ENCODE measurements around the gene RPS16.

RPS16 gene

DNA sequence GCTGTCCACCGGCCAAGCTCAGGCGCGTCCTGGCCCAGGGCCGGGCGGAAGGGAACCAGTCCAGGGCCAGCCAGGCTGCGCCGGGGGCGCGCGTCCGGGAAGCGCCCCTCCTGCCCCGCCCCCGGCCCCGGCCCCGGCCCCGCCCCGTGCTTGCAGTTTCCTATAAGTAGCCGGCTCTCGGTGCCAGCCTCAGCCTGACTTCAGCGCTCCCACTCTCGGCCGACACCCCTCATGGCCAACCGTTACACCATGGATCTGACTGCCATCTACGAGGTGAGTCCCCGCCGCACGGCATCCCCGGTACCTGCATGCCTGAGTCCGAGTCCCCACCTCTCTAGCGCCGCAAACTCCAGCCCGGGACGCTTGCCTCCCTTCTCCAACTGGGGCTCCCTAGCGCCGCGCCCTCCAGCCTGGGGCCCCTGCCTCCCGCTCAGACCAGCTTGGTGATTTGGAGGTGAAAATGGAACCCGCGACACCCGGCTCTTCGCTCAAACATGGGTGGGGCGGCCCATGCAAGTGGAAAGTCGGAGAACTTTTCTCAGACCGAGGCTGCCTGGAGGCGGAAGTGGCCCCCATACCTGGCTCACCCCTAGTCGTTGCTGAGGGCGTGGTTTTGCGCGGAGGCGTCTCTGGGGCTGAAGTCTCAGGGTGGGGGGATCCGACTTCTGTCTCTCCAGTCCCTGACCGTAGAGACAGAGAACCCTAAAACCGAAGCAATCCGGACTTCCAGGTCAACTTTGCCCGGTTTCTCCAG lies 28.9 kb downstream of the RPS16 start, which contains the start of gene ZFP36 (continued):
- TF ChIP-seq, protein P1, sequence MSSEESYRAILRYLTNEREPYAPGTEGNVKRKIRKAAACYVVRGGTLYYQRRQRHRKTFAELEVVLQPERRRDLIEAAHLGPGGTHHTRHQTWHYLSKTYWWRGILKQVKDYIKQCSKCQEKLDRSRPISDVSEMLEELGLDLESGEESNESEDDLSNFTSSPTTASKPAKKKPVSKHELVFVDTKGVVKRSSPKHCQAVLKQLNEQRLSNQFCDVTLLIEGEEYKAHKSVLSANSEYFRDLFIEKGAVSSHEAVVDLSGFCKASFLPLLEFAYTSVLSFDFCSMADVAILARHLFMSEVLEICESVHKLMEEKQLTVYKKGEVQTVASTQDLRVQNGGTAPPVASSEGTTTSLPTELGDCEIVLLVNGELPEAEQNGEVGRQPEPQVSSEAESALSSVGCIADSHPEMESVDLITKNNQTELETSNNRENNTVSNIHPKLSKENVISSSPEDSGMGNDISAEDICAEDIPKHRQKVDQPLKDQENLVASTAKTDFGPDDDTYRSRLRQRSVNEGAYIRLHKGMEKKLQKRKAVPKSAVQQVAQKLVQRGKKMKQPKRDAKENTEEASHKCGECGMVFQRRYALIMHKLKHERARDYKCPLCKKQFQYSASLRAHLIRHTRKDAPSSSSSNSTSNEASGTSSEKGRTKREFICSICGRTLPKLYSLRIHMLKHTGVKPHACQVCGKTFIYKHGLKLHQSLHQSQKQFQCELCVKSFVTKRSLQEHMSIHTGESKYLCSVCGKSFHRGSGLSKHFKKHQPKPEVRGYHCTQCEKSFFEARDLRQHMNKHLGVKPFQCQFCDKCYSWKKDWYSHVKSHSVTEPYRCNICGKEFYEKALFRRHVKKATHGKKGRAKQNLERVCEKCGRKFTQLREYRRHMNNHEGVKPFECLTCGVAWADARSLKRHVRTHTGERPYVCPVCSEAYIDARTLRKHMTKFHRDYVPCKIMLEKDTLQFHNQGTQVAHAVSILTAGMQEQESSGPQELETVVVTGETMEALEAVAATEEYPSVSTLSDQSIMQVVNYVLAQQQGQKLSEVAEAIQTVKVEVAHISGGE (tag by site-specific recombination; conservative IDR thresholded peaks at IDR 0.05; ENCODE audit: low read depth), result peak; percentile 52; the same call in 1 of the 2 replicates
- TF ChIP-seq ZNF629 (tag by site-specific recombination; IDR thresholded peaks at IDR 0.05), result peak; percentile 70
- no peak for TF ChIP-seq ZNF169 (tag by site-specific recombination; IDR thresholded peaks at IDR 0.05)
- TF ChIP-seq GLIS1 (tag by site-specific recombination; IDR thresholded peaks at IDR 0.05), result peak; percentile 46; the same call in 1 of the 2 replicates
- TF ChIP-seq ZNF335 (tag by site-specific recombination; conservative IDR thresholded peaks at IDR 0.05), result peak; percentile 54; the same call in 1 of the 2 replicates
- TF ChIP-seq ZNF184 (tag by site-specific recombination; IDR thresholded peaks at IDR 0.05), result no peak
- no peak for TF ChIP-seq ZNF791 (tag by site-specific recombination; IDR thresholded peaks at IDR 0.05)
- TF ChIP-seq SETDB1 (IDR thresholded peaks at IDR 0.05; ENCODE audit: insufficient read length, low read length), result no peak
- peak; percentile 85 for TF ChIP-seq ZNF501 (tag by site-specific recombination; IDR thresholded peaks at IDR 0.05)
- peak; percentile 65 for TF ChIP-seq ZFHX2 (tag by site-specific recombination; conservative IDR thresholded peaks at IDR 0.05)
- TF ChIP-seq ZNF404 (tag by site-specific recombination; IDR thresholded peaks at IDR 0.05), result no peak
- no peak for TF ChIP-seq ZNF555 (tag by site-specific recombination; conservative IDR thresholded peaks at IDR 0.05)
- no peak for TF ChIP-seq ZNF529 (tag by site-specific recombination; IDR thresholded peaks at IDR 0.05; ENCODE audit: insufficient replicate concordance)
- TF ChIP-seq ZNF202 (tag by site-specific recombination; IDR thresholded peaks at IDR 0.05; ENCODE audit: borderline replicate concordance), result no peak
- TF ChIP-seq ZNF280C (tag by site-specific recombination; IDR thresholded peaks at IDR 0.05), result no peak
- peak; percentile 41; the same call in 1 of the 2 replicates for TF ChIP-seq AEBP2 (tag by site-specific recombination; IDR thresholded peaks at IDR 0.05; ENCODE audit: borderline replicate concordance)
- TF ChIP-seq, protein P2, sequence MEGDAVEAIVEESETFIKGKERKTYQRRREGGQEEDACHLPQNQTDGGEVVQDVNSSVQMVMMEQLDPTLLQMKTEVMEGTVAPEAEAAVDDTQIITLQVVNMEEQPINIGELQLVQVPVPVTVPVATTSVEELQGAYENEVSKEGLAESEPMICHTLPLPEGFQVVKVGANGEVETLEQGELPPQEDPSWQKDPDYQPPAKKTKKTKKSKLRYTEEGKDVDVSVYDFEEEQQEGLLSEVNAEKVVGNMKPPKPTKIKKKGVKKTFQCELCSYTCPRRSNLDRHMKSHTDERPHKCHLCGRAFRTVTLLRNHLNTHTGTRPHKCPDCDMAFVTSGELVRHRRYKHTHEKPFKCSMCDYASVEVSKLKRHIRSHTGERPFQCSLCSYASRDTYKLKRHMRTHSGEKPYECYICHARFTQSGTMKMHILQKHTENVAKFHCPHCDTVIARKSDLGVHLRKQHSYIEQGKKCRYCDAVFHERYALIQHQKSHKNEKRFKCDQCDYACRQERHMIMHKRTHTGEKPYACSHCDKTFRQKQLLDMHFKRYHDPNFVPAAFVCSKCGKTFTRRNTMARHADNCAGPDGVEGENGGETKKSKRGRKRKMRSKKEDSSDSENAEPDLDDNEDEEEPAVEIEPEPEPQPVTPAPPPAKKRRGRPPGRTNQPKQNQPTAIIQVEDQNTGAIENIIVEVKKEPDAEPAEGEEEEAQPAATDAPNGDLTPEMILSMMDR (tag by site-specific recombination; IDR thresholded peaks at IDR 0.05), result peak; percentile 90
- peak; percentile 87 for TF ChIP-seq PRDM10 (tag by site-specific recombination; IDR thresholded peaks at IDR 0.05)
- TF ChIP-seq GFI1B (tag by site-specific recombination; IDR thresholded peaks at IDR 0.05), result 0 out of 2 replicates have a peak, but pooled peaks have one; percentile 61
- peak; percentile 94; the same call in 1 of the 2 replicates for TF ChIP-seq ZNF391 (tag by site-specific recombination; IDR thresholded peaks at IDR 0.05; ENCODE audit: borderline replicate concordance, low read depth)
- no peak for TF ChIP-seq ZNF416 (tag by site-specific recombination; IDR thresholded peaks at IDR 0.05)
- peak; percentile 81 for TF ChIP-seq YY2 (tag by site-specific recombination; IDR thresholded peaks at IDR 0.05)
- TF ChIP-seq ZNF132 (tag by site-specific recombination; IDR thresholded peaks at IDR 0.05; ENCODE audit: borderline replicate concordance), result no peak
- no peak for TF ChIP-seq ZNF747 (tag by site-specific recombination; IDR thresholded peaks at IDR 0.05)
- peak; percentile 96 for TF ChIP-seq ZNF600 (tag by site-specific recombination; IDR thresholded peaks at IDR 0.05)
- no peak for TF ChIP-seq ZNF664 (tag by site-specific recombination; IDR thresholded peaks at IDR 0.05)
